H1 (cell line): ENCODE data around the gene COLEC12. TPM values are rescaled to one million over a fixed set of nuclear protein-coding genes. Genes with fewer than 3 reads are reported as not detected.

Source experiments
- CTCF ChIA-PET: fragments of 300-600 bp; sonication (Branson Sonifier 250); formaldehyde crosslinking; loops from one replicate; lab custom pipeline; 2021; ENCODE audit not compliant: partially characterized antibody; lab: Charles Lee
- POLR2A ChIA-PET: fragments of 300-600 bp; sonication (Branson Sonifier 250); formaldehyde crosslinking; loops from one replicate; lab custom pipeline; 2021; ENCODE audit warnings: inconsistent platforms; ENCODE audit not compliant: partially characterized antibody; lab: Charles Lee
- DNase-seq, 2 experiments: peaks; one replicate each; pipeline versions ENCODE4 v3.0.0 to v3.0.0-alpha.2; 2010 to 2022; ENCODE audit warnings: low spot score in 2 of 2, low read depth in 1 of 2, mixed read lengths in 1 of 2
- FAIRE-seq: peaks from 2 replicates; lab custom pipeline; 2011; peaks lifted over from hg19 to GRCh38; lab: Jason Lieb, UNC
- H2AFZ ChIP-seq: 2 replicates; pipeline ENCODE4 v1.8.1; 2012; ENCODE audit warnings: low read length, inconsistent platforms
- H2AK5ac ChIP-seq: 2 replicates; pipeline ENCODE4 v1.6.1; 2013; ENCODE audit warnings: low read depth, low read length
- H2BK120ac ChIP-seq: replicated peaks from 2 replicates; pipeline ENCODE3; 2013; ENCODE audit warnings: low read depth, low read length, inconsistent platforms
- H2BK12ac ChIP-seq: 2 replicates; pipeline ENCODE4 v1.6.1; 2013; ENCODE audit warnings: low read depth, low read length
- H2BK15ac ChIP-seq: 2 replicates; pipeline ENCODE4 v1.6.1; 2013; ENCODE audit warnings: low read length
- H2BK20ac ChIP-seq: 2 replicates; pipeline ENCODE4 v1.6.1; 2013; ENCODE audit warnings: low read length
- H2BK5ac ChIP-seq: 2 replicates; pipeline ENCODE4 v1.6.1; 2013; ENCODE audit warnings: low read depth, low read length
- H3K14ac ChIP-seq: 2 replicates; pipeline ENCODE4 v1.6.1; 2013; ENCODE audit warnings: inconsistent platforms; ENCODE audit not compliant: insufficient read length
- H3K18ac ChIP-seq: 2 replicates; pipeline ENCODE4 v1.6.1; 2013; ENCODE audit warnings: low read length; ENCODE audit errors: extremely low read depth
- H3K23ac ChIP-seq: 2 replicates; pipeline ENCODE4 v1.6.1; 2013; ENCODE audit warnings: inconsistent platforms; ENCODE audit not compliant: insufficient read length
- H3K23me2 ChIP-seq: 2 replicates; pipeline ENCODE4 v1.6.1; 2013; ENCODE audit warnings: low read depth, low read length
- H3K27ac ChIP-seq: 2 replicates; pipeline ENCODE4 v1.6.1; 2011; ENCODE audit warnings: low read depth, low read length, inconsistent platforms
- H3K27me3 ChIP-seq, 4 experiments: replicated peaks in 1 of 4; 1 replicate in 1 of 4; 2 replicates in 3 of 4; pipeline versions ENCODE4 v1.6.1 to v1.8.1; 2011 to 2013; ENCODE audit warnings: low read length in 3 of 4, mild to moderate bottlenecking in 3 of 4, inconsistent platforms in 2 of 4, mixed read lengths in 2 of 4, moderate library complexity in 1 of 4; ENCODE audit not compliant: control insufficient read depth in 3 of 4, insufficient read depth in 3 of 4; ENCODE audit errors: extremely low read depth in 1 of 4
- H3K36me3 ChIP-seq, 4 experiments: 2 replicates each; pipeline versions ENCODE4 v1.6.1 to v1.8.1; 2011 to 2013; ENCODE audit warnings: mild to moderate bottlenecking in 4 of 4, low read length in 3 of 4, moderate library complexity in 2 of 4, control low read depth in 1 of 4, inconsistent platforms in 1 of 4; ENCODE audit not compliant: insufficient read depth in 4 of 4, control insufficient read depth in 2 of 4
- H3K4ac ChIP-seq: replicated peaks from 2 replicates; pipeline ENCODE3; 2013; ENCODE audit warnings: low read length, low read depth, mixed read lengths, inconsistent platforms; ENCODE audit not compliant: insufficient read length
- H3K4me1 ChIP-seq, 4 experiments: replicated peaks in 1 of 4; 1 replicate in 1 of 4; 2 replicates in 3 of 4; pipeline versions ENCODE4 v1.6.1 to v1.8.1; 2011 to 2013; ENCODE audit warnings: low read length in 3 of 4, inconsistent platforms in 2 of 4, mixed read lengths in 1 of 4; ENCODE audit not compliant: insufficient read depth in 4 of 4, control insufficient read depth in 3 of 4
- H3K4me2 ChIP-seq, 2 experiments: 2 replicates each; pipeline versions ENCODE4 v1.6.1 to v1.8.1; 2011 to 2013; ENCODE audit warnings: low read depth in 2 of 2, low read length in 2 of 2, control low read depth in 1 of 2, inconsistent platforms in 1 of 2, mild to moderate bottlenecking in 1 of 2; ENCODE audit not compliant: insufficient read depth in 1 of 2
- H3K4me3 ChIP-seq, 4 experiments: fragments of 200-600, 300-600 bp in 1 of 4; sonication (generic), shearing (Covaris generic), sonication (Bioruptor Twin) in 1 of 4; 2 replicates each; pipeline versions ENCODE4 v1.5.1 to v1.8.1; 2011 to 2016; ENCODE audit warnings: low read length in 4 of 4, low read depth in 3 of 4, control low read depth in 2 of 4, inconsistent platforms in 2 of 4, mild to moderate bottlenecking in 2 of 4, mixed read lengths in 1 of 4, moderate library complexity in 1 of 4; ENCODE audit not compliant: insufficient read depth in 2 of 4; ENCODE audit errors: extremely low read depth in 1 of 4
- H3K56ac ChIP-seq: replicated peaks from 2 replicates; pipeline ENCODE3; 2013; ENCODE audit warnings: low read depth, mild to moderate bottlenecking, mixed read lengths, low read length, inconsistent platforms; ENCODE audit not compliant: insufficient read length
- H3K79me1 ChIP-seq: 2 replicates; pipeline ENCODE4 v1.6.1; 2013; ENCODE audit warnings: low read depth, low read length, control low read depth
- H3K79me2 ChIP-seq, 2 experiments: 2 replicates each; pipeline versions ENCODE4 v1.6.1 to v1.8.1; 2012 to 2013; ENCODE audit warnings: low read length in 2 of 2, mild to moderate bottlenecking in 2 of 2, inconsistent platforms in 1 of 2; ENCODE audit not compliant: insufficient read depth in 2 of 2, control insufficient read depth in 1 of 2
- H3K9ac ChIP-seq, 4 experiments: replicated peaks in 1 of 4; 1 replicate in 1 of 4; 2 replicates in 3 of 4; pipeline versions ENCODE4 v1.6.1 to v1.8.1; 2011 to 2013; ENCODE audit warnings: low read depth in 3 of 4, low read length in 3 of 4, control low read depth in 2 of 4, mild to moderate bottlenecking in 2 of 4, moderate library complexity in 2 of 4, inconsistent platforms in 1 of 4; ENCODE audit errors: extremely low read depth in 1 of 4
- H3K9me3 ChIP-seq, 2 experiments: 2 replicates each; pipeline versions ENCODE4 v1.6.1 to v1.8.1; 2012 to 2013; ENCODE audit warnings: mild to moderate bottlenecking in 2 of 2, moderate library complexity in 2 of 2, control low read depth in 1 of 2, inconsistent platforms in 1 of 2, low read depth in 1 of 2, low read length in 1 of 2, mixed read lengths in 1 of 2; ENCODE audit not compliant: insufficient read depth in 2 of 2
- H4K20me1 ChIP-seq, 2 experiments: replicated peaks in 1 of 2; 2 replicates each; pipeline versions ENCODE3 to v1.8.1; 2011 to 2013; ENCODE audit warnings: inconsistent platforms in 2 of 2, low read length in 2 of 2, mild to moderate bottlenecking in 1 of 2; ENCODE audit not compliant: insufficient read depth in 2 of 2, control insufficient read depth in 1 of 2
- H4K5ac ChIP-seq: 2 replicates; pipeline ENCODE4 v1.6.1; 2013; ENCODE audit warnings: low read length, low read depth, mixed read lengths, inconsistent platforms; ENCODE audit not compliant: insufficient read length
- H4K8ac ChIP-seq: 2 replicates; pipeline ENCODE4 v1.8.0; 2013; ENCODE audit warnings: mild to moderate bottlenecking, moderate library complexity, low read length, inconsistent platforms; ENCODE audit not compliant: insufficient read depth; ENCODE audit errors: extremely low read depth
- H4K91ac ChIP-seq: replicated peaks from 2 replicates; pipeline ENCODE3; 2013; ENCODE audit warnings: low read length, mixed read lengths, inconsistent platforms; ENCODE audit not compliant: insufficient read length
- EGR1 ChIP-seq: IDR thresholded peaks from 2 replicates; pipeline ENCODE4 v1.6.1; 2011; ENCODE audit warnings: low read depth, low read length, borderline replicate concordance
- SIRT6 ChIP-seq: IDR thresholded peaks from one replicate; pipeline ENCODE4 v1.7.1; 2012; ENCODE audit warnings: low read length, inconsistent platforms
- WGBS, 2 experiments: shearing (Covaris generic) in 1 of 2; methylation state at CpG; one replicate each; pipeline versions ENCODE4 v1.1.6 to v1.1.7; 2013 to 2015; ENCODE audit warnings: low lambda C conversion rate in 2 of 2, mixed read lengths in 2 of 2, inconsistent platforms in 1 of 2, low coverage in 1 of 2, missing lambda C conversion rate in 1 of 2; ENCODE audit not compliant: insufficient replicate concordance in 2 of 2, insufficient coverage in 1 of 2, insufficient read length in 1 of 2; ENCODE audit errors: extremely low coverage in 1 of 2, missing lambda C conversion rate in 1 of 2; 5-methylcytosine and 5-hydroxymethylcytosine counted together
- polyA plus RNA-seq, 7 experiments: library from polyadenylated mRNA; depleted of rRNA in 3 of 7; stranded (reverse) in 5 of 7; unstranded in 2 of 7; fragments of >200 nt in 5 of 7; fragments of 200-250 nt in 2 of 7; gene quantifications; 1 replicate in 5 of 7; 2 replicates in 1 of 7; 4 replicates in 1 of 7; pipeline versions ENCODE4 v1.2.1 to v1.2.3, GENCODE V29; 2011 to 2013; ENCODE audit warnings: missing spikeins in 2 of 7, mixed read lengths in 2 of 7
- total RNA-seq: library from RNA; stranded (reverse); fragmentation: NEBNext Ultra II Directional; extraction: Animal tissue kit (Norgen Biotek cat#: 25700); gene quantifications from 2 replicates; pipeline ENCODE4 v1.2.1, GENCODE V29; 2021

Gene COLEC12
- total and polyA plus RNA-seq, 2 of the 8 experiments (the other 6 are each of a cell fraction or from before 2014, with no cell fraction given) = 0.44 to 2.3 TPM

- H3K9ac ChIP-seq = no peak overlapping the region
- POLR2A ChIA-PET = interaction anchor here (0.7 kb wide), 1 partner anchor 211 kb away, joined by 6 read pairs; no protein-coding TSS in a partner anchor
- WGBS, 2 experiments = 84% methylated on average over 7 of the region's 7 CpGs; no CpG with 5 or more reads in 1 of the 2 experiments
Measured at GRCh38 chr18:306608-307255, 193.8 kb downstream of the COLEC12 start.

More at GRCh38 chr18:306608-307255, 193.8 kb downstream of the COLEC12 start:
- Histone ChIP-seq H3K36me3 (no peaks in the 10 kb centered on the region), H2AK5ac (no peak overlapping the region), H3K4me3 (no peak overlapping the region), H3K79me1 (no peaks in the 10 kb centered on the region), H3K23me2 (no peaks in the 10 kb centered on the region), H4K5ac (no peak overlapping the region), H3K27ac (no peak overlapping the region), H3K18ac (no peak overlapping the region), H2BK5ac (no peak overlapping the region), H3K27me3 (no peaks in the 10 kb centered on the region), H2BK120ac (no peak overlapping the region), H2AFZ (peak overlapping the region; percentile 40), H4K91ac (no peak overlapping the region), H3K4me2 (no peak overlapping the region), H3K4me1 (peaks cover 2 to 18% (median 8%) of the 10 kb centered on the region in 4 experiments; a peak in 4 of 7 replicates), H2BK12ac (no peak overlapping the region), H3K4ac (no peak overlapping the region), H3K9me3 (no peaks in the 10 kb centered on the region), H3K14ac (no peak overlapping the region), H4K8ac (no peak overlapping the region), H3K56ac (no peak overlapping the region), H3K23ac (no peak overlapping the region), H4K20me1 (no peaks in the 10 kb centered on the region), H3K79me2 (no peaks in the 10 kb centered on the region), H2BK20ac (no peak overlapping the region), H2BK15ac (no peak overlapping the region)
- DNase-seq (no peak), FAIRE-seq (no peak)
- CTCF ChIA-PET = interaction anchor here (0.5 to 1.2 kb wide), 5 partner anchors 13 to 254 kb away, joined by 3 to 5 read pairs (median 3); no protein-coding TSS in a partner anchor
- TF ChIP-seq EGR1 (no peak), SIRT6 (no peak)
